ENCODE results near the gene EFHD2.
"Not testable (repeated sequence)": the region's sequence is repeated elsewhere in the genome, so short reads cannot be mapped to it uniquely, and the experiment has no call there.

EFHD2 gene

GRCh38 chr1:15409388-15410222 is at the start of gene EFHD2:
Gene EFHD2 (plus strand): TSS chr1:15409888. CDS start chr1:15409972, 84 bp downstream.
- peak; percentile 65 to 72 for DNase-seq

GRCh38 chr1:15360700-15361099 is 49.0 kb upstream of the EFHD2 start:
- DNase-seq: no peak

GRCh38 chr1:15362096-15362736 is 47.5 kb upstream of the EFHD2 start:
- no peak for DNase-seq

- DNase-seq: no peak
Measured at GRCh38 chr1:15362737-15363128, 47.0 kb upstream of the EFHD2 start.

- no peak for DNase-seq
Measured at GRCh38 chr1:15364740-15365139, 44.9 kb upstream of the EFHD2 start.

GRCh38 chr1:15368888-15369287 is 40.8 kb upstream of the EFHD2 start:
- no peak for DNase-seq

- DNase-seq: no peak
Measured at GRCh38 chr1:15370268-15370667, 39.4 kb upstream of the EFHD2 start.

- DNase-seq: no peak
Measured at GRCh38 chr1:15370781-15371520, 38.7 kb upstream of the EFHD2 start.

- DNase-seq: no peak
Measured at GRCh38 chr1:15371610-15372545, 37.8 kb upstream of the EFHD2 start.

GRCh38 chr1:15378729-15379128 is 31.0 kb upstream of the EFHD2 start:
- no peak for DNase-seq

GRCh38 chr1:15379151-15379550 is 30.5 kb upstream of the EFHD2 start:
- not testable (repeated sequence) for DNase-seq

- DNase-seq: no peak
Measured at GRCh38 chr1:15380601-15381508, 28.8 kb upstream of the EFHD2 start.

- DNase-seq: peak in 1 of 2 experiments; percentile 15
Measured at GRCh38 chr1:15381805-15382204, 27.9 kb upstream of the EFHD2 start.

GRCh38 chr1:15382601-15383518 is 26.8 kb upstream of the EFHD2 start:
- DNase-seq: no peak

GRCh38 chr1:15383810-15384209 is 25.9 kb upstream of the EFHD2 start:
- DNase-seq: no peak

GRCh38 chr1:15384301-15384901 is 25.3 kb upstream of the EFHD2 start:
- DNase-seq: no peak

- DNase-seq: no peak
Measured at GRCh38 chr1:15385420-15385819, 24.3 kb upstream of the EFHD2 start.

GRCh38 chr1:15386164-15386749 is 23.4 kb upstream of the EFHD2 start:
- DNase-seq: no peak

GRCh38 chr1:15388201-15388880 is 21.3 kb upstream of the EFHD2 start:
- no peak for DNase-seq

All from NCI-H187 (cell line).